HG02642 (cell line): Measurements from ENCODE around the gene RIMBP2.

Experiments used
- ATAC-seq: cut with Tn5 transposase; IDR thresholded peaks from one replicate; pipeline ENCODE4 v1.9.1; 2021; ENCODE audit warnings: mild to moderate bottlenecking; ENCODE audit not compliant: unreplicated experiment, poor library complexity

The RIMBP2 gene

GRCh38 chr12:130583317-130583716 is 132.8 kb downstream of the RIMBP2 start:
- no peak for ATAC-seq

GRCh38 chr12:130582286-130582685 is 133.8 kb downstream of the RIMBP2 start:
- no peak for ATAC-seq

GRCh38 chr12:130581782-130582181 is 134.3 kb downstream of the RIMBP2 start:
- ATAC-seq, result no peak

GRCh38 chr12:130579231-130579630 is 136.9 kb downstream of the RIMBP2 start:
- no peak for ATAC-seq

GRCh38 chr12:130577351-130577750 is 138.7 kb downstream of the RIMBP2 start:
- ATAC-seq, result no peak

- ATAC-seq, result no peak
Measured at GRCh38 chr12:130576371-130576816, 139.7 kb downstream of the RIMBP2 start.

- no peak for ATAC-seq
Measured at GRCh38 chr12:130574402-130574801, 141.7 kb downstream of the RIMBP2 start.

GRCh38 chr12:130573766-130574165 is 142.3 kb downstream of the RIMBP2 start:
- no peak for ATAC-seq

GRCh38 chr12:130573235-130573634 is 142.9 kb downstream of the RIMBP2 start:
- ATAC-seq, result no peak

- no peak for ATAC-seq
Measured at GRCh38 chr12:130572553-130572952, 143.5 kb downstream of the RIMBP2 start.

- no peak for ATAC-seq
Measured at GRCh38 chr12:130571734-130572133, 144.4 kb downstream of the RIMBP2 start.

- ATAC-seq, result no peak
Measured at GRCh38 chr12:130571089-130571488, 145.0 kb downstream of the RIMBP2 start.

- no peak for ATAC-seq
Measured at GRCh38 chr12:130569521-130569920, 146.6 kb downstream of the RIMBP2 start.

- no peak for ATAC-seq
Measured at GRCh38 chr12:130568501-130568900, 147.6 kb downstream of the RIMBP2 start.

- no peak for ATAC-seq
Measured at GRCh38 chr12:130568041-130568440, 148.1 kb downstream of the RIMBP2 start.

- no peak for ATAC-seq
Measured at GRCh38 chr12:130566446-130567155, 149.5 kb downstream of the RIMBP2 start.

GRCh38 chr12:130565189-130565588 is 150.9 kb downstream of the RIMBP2 start:
- no peak for ATAC-seq

- no peak for ATAC-seq
Measured at GRCh38 chr12:130563323-130563722, 152.8 kb downstream of the RIMBP2 start.

- ATAC-seq, result no peak
Measured at GRCh38 chr12:130562716-130563115, 153.4 kb downstream of the RIMBP2 start.

- no peak for ATAC-seq
Measured at GRCh38 chr12:130560321-130560720, 155.8 kb downstream of the RIMBP2 start.

- ATAC-seq, result no peak
Measured at GRCh38 chr12:130559806-130560205, 156.3 kb downstream of the RIMBP2 start.
